ENCODE data around the gene FANCC.

FANCC gene

DNA sequence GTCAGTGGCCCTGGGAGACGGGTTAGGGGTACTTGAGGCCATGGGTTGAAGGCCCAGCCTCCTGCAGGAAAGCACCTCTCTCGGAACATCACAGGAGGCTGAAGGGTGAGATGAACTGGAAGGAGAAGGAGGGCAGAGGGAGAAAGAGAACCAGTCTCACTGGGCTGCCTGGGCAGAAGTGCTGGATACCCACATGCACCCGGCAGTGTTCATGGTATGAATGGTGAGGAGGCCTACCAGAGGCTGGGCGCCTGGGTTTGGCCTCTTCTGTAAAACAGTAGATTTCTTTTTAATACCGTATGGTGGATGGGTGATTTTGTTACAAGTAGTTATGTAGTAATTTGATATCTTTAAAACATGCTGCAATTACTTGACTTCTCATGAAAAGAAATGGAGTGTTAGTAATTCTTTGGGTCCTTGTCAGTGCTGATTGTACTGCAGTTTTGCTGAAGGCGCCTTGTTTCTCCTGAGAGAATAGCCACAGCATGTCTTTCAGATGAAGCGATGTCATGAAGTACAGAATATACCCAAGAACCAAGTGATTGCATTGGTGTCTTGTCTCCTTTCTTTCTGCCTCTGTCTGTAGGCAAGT lies 258.6 kb downstream of the FANCC start:
- DNase-seq (ENCODE audit: low read depth) = no peak
- TF ChIP-seq, protein P1, sequence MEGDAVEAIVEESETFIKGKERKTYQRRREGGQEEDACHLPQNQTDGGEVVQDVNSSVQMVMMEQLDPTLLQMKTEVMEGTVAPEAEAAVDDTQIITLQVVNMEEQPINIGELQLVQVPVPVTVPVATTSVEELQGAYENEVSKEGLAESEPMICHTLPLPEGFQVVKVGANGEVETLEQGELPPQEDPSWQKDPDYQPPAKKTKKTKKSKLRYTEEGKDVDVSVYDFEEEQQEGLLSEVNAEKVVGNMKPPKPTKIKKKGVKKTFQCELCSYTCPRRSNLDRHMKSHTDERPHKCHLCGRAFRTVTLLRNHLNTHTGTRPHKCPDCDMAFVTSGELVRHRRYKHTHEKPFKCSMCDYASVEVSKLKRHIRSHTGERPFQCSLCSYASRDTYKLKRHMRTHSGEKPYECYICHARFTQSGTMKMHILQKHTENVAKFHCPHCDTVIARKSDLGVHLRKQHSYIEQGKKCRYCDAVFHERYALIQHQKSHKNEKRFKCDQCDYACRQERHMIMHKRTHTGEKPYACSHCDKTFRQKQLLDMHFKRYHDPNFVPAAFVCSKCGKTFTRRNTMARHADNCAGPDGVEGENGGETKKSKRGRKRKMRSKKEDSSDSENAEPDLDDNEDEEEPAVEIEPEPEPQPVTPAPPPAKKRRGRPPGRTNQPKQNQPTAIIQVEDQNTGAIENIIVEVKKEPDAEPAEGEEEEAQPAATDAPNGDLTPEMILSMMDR (conservative IDR thresholded peaks at IDR 0.05; ENCODE audit: low read depth, low read length) = no peak
- H3K4me3 ChIP-seq (ENCODE audit: low read length) = no peak overlapping the region

DNA sequence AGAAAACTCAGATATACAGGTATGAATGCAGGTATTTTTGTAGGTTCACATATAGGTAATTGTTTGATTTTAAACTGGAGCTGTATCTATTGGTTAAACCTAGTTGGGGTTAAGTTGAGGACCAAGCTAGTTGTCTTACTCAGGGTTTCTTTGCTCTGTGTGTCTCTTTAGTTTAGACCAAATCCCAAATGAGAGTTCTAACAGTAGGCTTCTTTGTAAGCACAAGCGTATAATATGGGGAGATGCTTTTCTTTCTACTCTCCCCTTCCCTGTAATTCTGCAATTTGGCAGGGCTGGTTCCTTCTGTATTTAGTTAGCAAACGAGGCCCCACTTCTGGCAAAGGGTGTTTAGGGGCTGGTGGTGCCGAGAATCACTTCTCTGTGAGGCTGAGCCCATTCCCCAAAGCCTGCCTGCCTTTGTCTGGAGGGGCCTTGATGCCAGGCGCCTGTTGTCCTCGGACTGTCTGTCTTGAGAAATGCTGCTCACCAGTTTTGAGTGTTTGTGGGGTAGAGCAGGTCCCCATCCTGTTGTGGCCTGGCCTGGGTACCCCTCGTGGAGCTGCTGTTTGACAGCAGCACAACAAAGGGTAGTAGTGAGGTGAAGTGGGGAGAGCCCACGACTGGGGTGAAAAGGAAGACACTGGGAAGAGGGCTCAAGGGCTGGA lies 259.3 kb downstream of the FANCC start:
- no peak overlapping the region for H3K4me3 ChIP-seq (ENCODE audit: low read length)
- DNase-seq (ENCODE audit: low read depth) = no peak
- TF ChIP-seq, protein P1 (conservative IDR thresholded peaks at IDR 0.05; ENCODE audit: low read depth, low read length) = no peak

DNA sequence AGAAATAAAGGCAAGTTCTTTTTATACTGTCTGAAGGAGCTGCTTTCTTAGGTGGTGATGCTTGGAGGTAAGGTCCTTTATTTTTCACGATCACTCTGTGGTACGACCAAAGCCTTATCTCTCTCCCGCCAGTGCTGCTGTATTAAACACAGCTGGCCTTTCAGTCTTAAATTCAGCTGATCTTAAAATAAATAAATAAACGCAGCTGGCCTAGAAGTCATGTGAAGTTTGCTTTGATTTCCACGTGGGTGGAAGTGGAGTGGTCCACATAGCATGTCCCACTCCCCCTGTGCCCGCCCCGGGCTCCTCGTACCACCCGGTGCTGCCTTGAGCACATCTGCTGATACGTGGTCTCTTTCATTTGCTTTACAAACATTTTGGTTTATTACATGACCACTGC lies 260.4 kb downstream of the FANCC start:
- TF ChIP-seq, protein P1 (conservative IDR thresholded peaks at IDR 0.05; ENCODE audit: low read depth, low read length) = no peak
- no peak overlapping the region for H3K4me3 ChIP-seq (ENCODE audit: low read length)
- DNase-seq (ENCODE audit: low read depth) = no peak

DNA sequence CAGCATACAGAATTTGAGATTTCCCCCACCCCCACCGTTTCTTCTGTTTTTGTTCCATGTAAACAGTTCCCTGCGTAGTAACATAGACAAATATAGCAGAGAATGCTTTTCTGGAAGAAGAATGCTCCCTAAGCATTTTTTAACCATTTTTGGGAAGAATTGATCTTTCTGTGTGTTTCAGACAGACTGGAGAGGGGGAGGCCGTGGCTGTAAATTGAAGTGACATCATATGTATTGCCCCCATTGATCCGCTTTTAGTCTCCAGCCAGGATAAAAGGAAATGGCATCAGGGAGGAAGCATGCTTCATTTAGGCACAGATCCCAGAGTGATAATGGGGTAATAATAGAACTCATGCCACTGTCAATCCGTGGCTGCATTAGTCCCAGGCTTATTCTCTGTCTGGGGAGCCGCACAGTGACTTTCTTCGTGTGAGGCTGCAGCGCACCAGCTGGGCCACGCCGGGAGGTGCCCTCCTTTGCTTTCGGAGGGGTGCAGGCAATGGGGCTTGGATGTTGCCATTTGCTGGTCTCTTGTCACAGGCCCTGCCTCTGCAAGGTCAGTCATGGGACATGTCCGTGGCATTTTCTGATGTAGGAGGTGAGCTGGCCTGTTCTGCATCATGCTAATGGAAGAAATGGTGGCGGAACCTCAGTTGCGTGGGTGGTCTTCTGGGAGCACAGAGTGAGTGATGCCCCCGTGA lies 261.5 kb downstream of the FANCC start:
- no peak overlapping the region for H3K4me3 ChIP-seq (ENCODE audit: low read length)
- TF ChIP-seq, protein P1 (conservative IDR thresholded peaks at IDR 0.05; ENCODE audit: low read depth, low read length) = no peak
- no peak for DNase-seq (ENCODE audit: low read depth)

DNA sequence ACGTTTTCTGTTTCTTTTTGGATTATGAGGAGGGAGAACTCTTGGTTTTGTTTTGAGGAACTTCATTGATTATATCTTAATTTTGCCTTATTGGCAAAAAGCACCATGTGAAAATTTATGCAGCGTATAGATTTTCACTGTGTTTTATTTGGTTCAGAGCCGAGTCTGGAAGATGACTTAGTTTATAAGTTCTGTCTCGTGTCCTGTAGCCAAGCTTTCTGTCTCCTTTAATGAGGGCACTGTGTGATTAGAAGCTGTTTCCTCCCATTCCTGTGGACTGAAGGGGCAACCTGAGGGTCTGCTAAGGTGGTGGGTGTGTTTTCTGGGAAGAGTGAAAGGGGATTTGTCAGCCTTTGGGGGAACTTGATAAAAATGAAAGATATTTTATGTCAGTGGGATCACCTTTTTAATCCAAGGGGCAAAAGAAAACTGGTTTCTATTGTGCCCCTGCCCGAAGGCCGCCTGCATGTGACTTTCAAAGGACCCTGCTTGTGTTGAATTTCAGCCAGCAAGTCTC lies 262.1 kb downstream of the FANCC start:
- H3K4me3 ChIP-seq (ENCODE audit: low read length) = no peak overlapping the region
- DNase-seq (ENCODE audit: low read depth) = no peak
- TF ChIP-seq, protein P1 (conservative IDR thresholded peaks at IDR 0.05; ENCODE audit: low read depth, low read length) = no peak

DNA sequence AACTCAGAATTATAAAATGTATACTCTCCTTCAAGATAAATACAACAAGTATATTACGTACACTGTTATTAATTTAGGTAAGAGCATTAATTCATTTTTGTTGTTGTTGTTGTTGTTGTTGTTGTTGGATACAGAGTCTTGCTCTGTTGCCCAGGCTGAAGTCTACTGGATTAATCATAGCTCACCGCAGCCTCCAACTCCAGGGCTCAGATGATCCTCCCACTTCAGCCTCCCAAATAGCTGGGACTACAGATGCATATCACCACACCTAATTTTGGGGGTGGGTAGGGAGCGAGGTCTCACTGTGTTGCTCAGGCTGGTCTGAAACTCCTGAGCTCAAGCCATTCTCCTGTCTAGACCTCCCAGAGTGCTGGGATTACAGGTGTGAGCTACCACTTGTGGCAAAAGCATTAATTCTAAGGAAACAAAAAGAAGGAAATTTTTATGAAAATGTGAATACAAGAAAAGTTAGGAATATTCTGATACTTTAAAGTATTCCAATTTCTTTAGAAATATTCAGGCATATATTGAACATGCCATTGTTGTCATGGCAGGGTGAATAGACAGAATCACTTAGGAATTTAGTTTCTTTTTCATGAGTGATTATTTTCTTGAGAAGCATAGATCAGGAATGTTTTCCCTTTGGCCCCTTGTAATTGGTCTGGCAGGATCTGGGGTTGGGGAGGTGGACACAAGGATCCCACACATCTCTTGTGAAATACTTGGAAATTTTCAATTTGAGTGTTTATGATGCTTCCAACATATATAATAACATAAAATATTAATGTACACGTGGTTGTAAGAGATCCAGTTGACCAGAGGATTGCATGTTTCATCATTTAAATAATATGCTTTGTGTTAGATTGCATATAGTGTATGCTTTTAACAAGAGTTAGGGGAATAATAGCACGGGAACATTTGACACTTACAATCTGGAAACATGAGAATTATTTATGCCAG lies 263.6 kb downstream of the FANCC start:
- no peak overlapping the region for H3K4me3 ChIP-seq (ENCODE audit: low read length)
- TF ChIP-seq, protein P1 (conservative IDR thresholded peaks at IDR 0.05; ENCODE audit: low read depth, low read length) = no peak
- DNase-seq (ENCODE audit: low read depth) = no peak

All from retinal pigment epithelial cell (primary cell).